Right lobe of liver (tissue), 4 donors: ENCODE data around the gene TRAK1.

Experiments used
- CTCF ChIP-seq, 4 donors: fragments of 200-600 bp in 3 of 4; fragments of 450-650 bp in 1 of 4; IDR thresholded peaks; one replicate each; pipeline versions ENCODE4 v1.5.1 to v1.8.0; 2016 to 2022; ENCODE audit warnings: antibody characterized with exemption in 4 of 4, mild to moderate bottlenecking in 2 of 4
- POLR2A ChIP-seq: fragments of 450-650 bp; IDR thresholded peaks from one replicate; pipeline ENCODE4 v1.6.1; 2017; ENCODE audit warnings: antibody characterized with exemption, mild to moderate bottlenecking
- donor health status: DM: no; HTN: no; CAD: no.
- donor health status: DM: no; HTN: no; CAD: no.
- donor health status: DM: no; HTN: yes; CAD: no.

GRCh38 chr3:42127226-42127625 lies 36.1 kb downstream of the TRAK1 start:
- TF ChIP-seq CTCF (IDR thresholded peaks at IDR 0.05) (no peak), POLR2A (no peak)
